ENCODE data around the gene TREX2. TPM values are rescaled to one million over a fixed set of nuclear protein-coding genes. Genes with fewer than 3 reads are reported as not detected.

TREX2 gene
- total RNA-seq, 4 donors from 2014 or later: 0.18 TPM; not detected in 3

GRCh38 chrX:153469811-153470410 is 24.1 kb upstream of the TREX2 start:
- peak overlapping the region; percentile 56 to 71 (median 61) for H3K4me3 ChIP-seq

GRCh38 chrX:153468008-153468580 is 22.2 kb upstream of the TREX2 start:
- DNase-seq (no peak), ATAC-seq (no peak)
- TF ChIP-seq POLR2A (IDR thresholded peaks at IDR 0.05): no peak
- H3K4me3 ChIP-seq: no peak overlapping the region
- intact Hi-C loops (cut with DNase I; ENCODE audit: low total_unique reads): no loop called here
- H3K9me3 ChIP-seq: no peaks in the 10 kb centered on the region
- in situ Hi-C loops (cut with MboI; ENCODE audit: low sequenced_read_pairs in 4 of 4): loop anchor here in 1 of 4 donors (25.0 kb wide), 1 partner anchor 531 kb away; no protein-coding TSS in a partner anchor
- H3K36me3 ChIP-seq: no peaks in the 10 kb centered on the region
- no peak overlapping the region for H3K27ac ChIP-seq
- H3K4me1 ChIP-seq: peaks cover 0 to 9% of the 10 kb centered on the region in 2 donors
- H3K27me3 ChIP-seq: no peaks in the 10 kb centered on the region

More at GRCh38 chrX:153469811-153470410, 24.1 kb upstream of the TREX2 start:
- in situ Hi-C loops (cut with MboI; ENCODE audit: low sequenced_read_pairs in 4 of 4) (loop anchor here in 1 of 4 donors (25.0 kb wide), 1 partner anchor 533 kb away; no protein-coding TSS in a partner anchor), intact Hi-C loops (cut with DNase I; ENCODE audit: low total_unique reads) (loop anchor here (1.0 to 2.0 kb wide), 3 partner anchors 37 to 529 kb away; partner anchors contain the start of gene CCNQ)
- no peaks in the 10 kb centered on the region for H3K9me3 ChIP-seq
- H3K27me3 ChIP-seq: no peaks in the 10 kb centered on the region
- H3K4me1 ChIP-seq: peaks cover 0 to 9% of the 10 kb centered on the region in 2 donors
- DNase-seq (peak in 1 of 2 donors; percentile 29), ATAC-seq (peak; percentile 57 to 69)
- TF ChIP-seq POLR2A (IDR thresholded peaks at IDR 0.05) (no peak), CTCF (IDR thresholded peaks at IDR 0.05 in 4 of 5, conservative IDR thresholded peaks at IDR 0.05 in 1 of 5) (peak in 1 of 5 experiments; percentile 34)
- H3K36me3 ChIP-seq: no peaks in the 10 kb centered on the region
- peak overlapping the region; percentile 66 to 81 (median 78) for H3K27ac ChIP-seq

GRCh38 chrX:153465691-153466380 is 20.0 kb upstream of the TREX2 start:
- in situ Hi-C loops (cut with MboI; ENCODE audit: low sequenced_read_pairs in 4 of 4): loop anchor here in 1 of 4 donors (25.0 kb wide), 1 partner anchor 529 kb away; no protein-coding TSS in a partner anchor
- TF ChIP-seq CTCF (IDR thresholded peaks at IDR 0.05 in 4 of 5, conservative IDR thresholded peaks at IDR 0.05 in 1 of 5): no peak
- TF ChIP-seq POLR2A (IDR thresholded peaks at IDR 0.05): no peak
- H3K27me3 ChIP-seq: no peaks in the 10 kb centered on the region

GRCh38 chrX:153464116-153464515 is 18.3 kb upstream of the TREX2 start:
- Histone ChIP-seq H3K9me3 (no peaks in the 10 kb centered on the region), H3K36me3 (no peaks in the 10 kb centered on the region), H3K27me3 (no peaks in the 10 kb centered on the region), H3K4me1 (peaks cover 0 to under 1% of the 10 kb centered on the region in 2 donors), H3K27ac (no peak overlapping the region), H3K4me3 (no peak overlapping the region)
- in situ Hi-C loops (cut with MboI; ENCODE audit: low sequenced_read_pairs in 4 of 4) (loop anchor here in 1 of 4 donors (25.0 kb wide), 1 partner anchor 527 kb away; no protein-coding TSS in a partner anchor), intact Hi-C loops (cut with DNase I; ENCODE audit: low total_unique reads) (no loop called here)
- no peak for DNase-seq
- ATAC-seq: no peak
- TF ChIP-seq CTCF (IDR thresholded peaks at IDR 0.05 in 4 of 5, conservative IDR thresholded peaks at IDR 0.05 in 1 of 5) (no peak), POLR2A (IDR thresholded peaks at IDR 0.05) (no peak)

More at GRCh38 chrX:153465691-153466380, 20.0 kb upstream of the TREX2 start:
- Histone ChIP-seq H3K4me1 (peaks cover 0 to 9% of the 10 kb centered on the region in 2 donors), H3K4me3 (no peak overlapping the region), H3K27ac (no peak overlapping the region), H3K9me3 (no peaks in the 10 kb centered on the region), H3K36me3 (no peaks in the 10 kb centered on the region)
- intact Hi-C loops (cut with DNase I; ENCODE audit: low total_unique reads): no loop called here
- no peak for DNase-seq
- ATAC-seq: no peak

GRCh38 chrX:153463556-153463955 is 17.7 kb upstream of the TREX2 start:
- intact Hi-C loops (cut with DNase I; ENCODE audit: low total_unique reads) (no loop called here), in situ Hi-C loops (cut with MboI; ENCODE audit: low sequenced_read_pairs in 4 of 4) (loop anchor here in 1 of 4 donors (25.0 kb wide), 1 partner anchor 526 kb away; no protein-coding TSS in a partner anchor)
- DNase-seq (no peak), ATAC-seq (no peak)
- Histone ChIP-seq H3K4me3 (no peak overlapping the region), H3K4me1 (no peaks in the 10 kb centered on the region), H3K27ac (no peak overlapping the region), H3K9me3 (no peaks in the 10 kb centered on the region), H3K36me3 (no peaks in the 10 kb centered on the region), H3K27me3 (no peaks in the 10 kb centered on the region)
- TF ChIP-seq POLR2A (IDR thresholded peaks at IDR 0.05) (no peak), CTCF (IDR thresholded peaks at IDR 0.05 in 4 of 5, conservative IDR thresholded peaks at IDR 0.05 in 1 of 5) (no peak)
